Measurements from ENCODE around the gene BTBD9.

BTBD9 gene

GRCh38 chr6:38281126-38281525, 358.6 kb downstream of the BTBD9 start:
- Mint-ChIP-seq H3K4me3 (no peak overlapping the region), H3K9me3 (no peaks in the 10 kb centered on the region), H3K4me1 (ENCODE audit: low read depth in 2 of 2) (peaks cover 1 to 12% of the 10 kb centered on the region in 2 donors), H3K27me3 (no peaks in the 10 kb centered on the region), H3K27ac (no peak overlapping the region), H3K36me3 (ENCODE audit: insufficient read depth) (peaks cover 10% of the 10 kb centered on the region)
- DNase-seq (no peak), ATAC-seq (replicated peaks) (no peak)

- peaks cover 10% of the 10 kb centered on the region for H3K36me3 Mint-ChIP-seq (ENCODE audit: insufficient read depth)
- no peak for DNase-seq
- peaks cover 1 to 9% of the 10 kb centered on the region in 2 donors for H3K4me1 Mint-ChIP-seq (ENCODE audit: low read depth in 2 of 2)
- H3K27me3 Mint-ChIP-seq = no peaks in the 10 kb centered on the region
- ATAC-seq (replicated peaks) = no peak
- no peak overlapping the region for H3K4me3 Mint-ChIP-seq
- H3K9me3 Mint-ChIP-seq = no peaks in the 10 kb centered on the region
- H3K27ac Mint-ChIP-seq = no peak overlapping the region
Measured at GRCh38 chr6:38279963-38280588, 359.7 kb downstream of the BTBD9 start.

GRCh38 chr6:38279423-38279822, 360.3 kb downstream of the BTBD9 start:
- Mint-ChIP-seq H3K4me1 (ENCODE audit: low read depth in 2 of 2) (peaks cover 1 to 7% of the 10 kb centered on the region in 2 donors), H3K9me3 (no peaks in the 10 kb centered on the region), H3K4me3 (no peak overlapping the region), H3K27ac (no peak overlapping the region), H3K27me3 (no peaks in the 10 kb centered on the region), H3K36me3 (ENCODE audit: insufficient read depth) (peaks cover 10% of the 10 kb centered on the region)
- ATAC-seq (replicated peaks) = no peak
- no peak for DNase-seq

- Mint-ChIP-seq H3K27me3 (no peaks in the 10 kb centered on the region), H3K9me3 (no peaks in the 10 kb centered on the region), H3K4me1 (ENCODE audit: low read depth in 2 of 2) (peaks cover 7 to 16% of the 10 kb centered on the region in 2 donors), H3K4me3 (no peak overlapping the region), H3K27ac (peak overlapping the region in 1 of 2 donors; percentile 28), H3K36me3 (ENCODE audit: insufficient read depth) (peaks cover 10% of the 10 kb centered on the region)
- ATAC-seq (replicated peaks) = no peak
- no peak for DNase-seq
Measured at GRCh38 chr6:38273325-38273724, 366.4 kb downstream of the BTBD9 start.

- no peak overlapping the region for H3K4me3 Mint-ChIP-seq
- peaks cover 5% of the 10 kb centered on the region for H3K36me3 Mint-ChIP-seq (ENCODE audit: insufficient read depth)
- no peak overlapping the region for H3K27ac Mint-ChIP-seq
- ATAC-seq (replicated peaks) (no peak), DNase-seq (no peak)
- H3K9me3 Mint-ChIP-seq = no peaks in the 10 kb centered on the region
- peaks cover 7 to 16% of the 10 kb centered on the region in 2 donors for H3K4me1 Mint-ChIP-seq (ENCODE audit: low read depth in 2 of 2)
- H3K27me3 Mint-ChIP-seq = no peaks in the 10 kb centered on the region
Measured at GRCh38 chr6:38272222-38272621, 367.5 kb downstream of the BTBD9 start.

GRCh38 chr6:38271081-38271480, 368.6 kb downstream of the BTBD9 start:
- H3K27ac Mint-ChIP-seq = peak overlapping the region in 1 of 2 donors; percentile 19
- H3K4me3 Mint-ChIP-seq = no peak overlapping the region
- ATAC-seq (replicated peaks) = no peak
- no peak for DNase-seq
- H3K9me3 Mint-ChIP-seq = no peaks in the 10 kb centered on the region
- no peaks in the 10 kb centered on the region for H3K36me3 Mint-ChIP-seq (ENCODE audit: insufficient read depth)
- H3K27me3 Mint-ChIP-seq = no peaks in the 10 kb centered on the region
- peaks cover 7 to 16% of the 10 kb centered on the region in 2 donors for H3K4me1 Mint-ChIP-seq (ENCODE audit: low read depth in 2 of 2)

- Mint-ChIP-seq H3K4me1 (ENCODE audit: low read depth in 2 of 2) (peaks cover 7 to 16% of the 10 kb centered on the region in 2 donors), H3K36me3 (ENCODE audit: insufficient read depth) (no peaks in the 10 kb centered on the region), H3K27me3 (no peaks in the 10 kb centered on the region), H3K4me3 (no peak overlapping the region), H3K9me3 (no peaks in the 10 kb centered on the region), H3K27ac (peak overlapping the region; percentile 44 to 74)
- ATAC-seq (replicated peaks) = no peak
- no peak for DNase-seq
Measured at GRCh38 chr6:38270367-38270766, 369.4 kb downstream of the BTBD9 start.

- no peak for ATAC-seq (replicated peaks)
- H3K4me3 Mint-ChIP-seq = no peak overlapping the region
- no peaks in the 10 kb centered on the region for H3K36me3 Mint-ChIP-seq (ENCODE audit: insufficient read depth)
- no peak for DNase-seq
- peaks cover 7 to 16% of the 10 kb centered on the region in 2 donors for H3K4me1 Mint-ChIP-seq (ENCODE audit: low read depth in 2 of 2)
- no peaks in the 10 kb centered on the region for H3K9me3 Mint-ChIP-seq
- H3K27ac Mint-ChIP-seq = peak overlapping the region; percentile 44 to 74
- H3K27me3 Mint-ChIP-seq = no peaks in the 10 kb centered on the region
Measured at GRCh38 chr6:38269461-38270172, 370.1 kb downstream of the BTBD9 start.

- Mint-ChIP-seq H3K4me1 (ENCODE audit: low read depth in 2 of 2) (peaks cover 5 to 17% of the 10 kb centered on the region in 2 donors), H3K27ac (no peak overlapping the region), H3K4me3 (no peak overlapping the region), H3K27me3 (no peaks in the 10 kb centered on the region), H3K36me3 (ENCODE audit: insufficient read depth) (no peaks in the 10 kb centered on the region), H3K9me3 (no peaks in the 10 kb centered on the region)
- no peak for ATAC-seq (replicated peaks)
- DNase-seq = no peak
Measured at GRCh38 chr6:38268342-38268741, 371.4 kb downstream of the BTBD9 start.

- Mint-ChIP-seq H3K27ac (no peak overlapping the region), H3K27me3 (no peaks in the 10 kb centered on the region), H3K9me3 (no peaks in the 10 kb centered on the region), H3K4me1 (ENCODE audit: low read depth in 2 of 2) (peaks cover 1 to 24% of the 10 kb centered on the region in 2 donors), H3K4me3 (no peak overlapping the region), H3K36me3 (ENCODE audit: insufficient read depth) (no peaks in the 10 kb centered on the region)
- DNase-seq = no peak
- no peak for ATAC-seq (replicated peaks)
Measured at GRCh38 chr6:38266921-38267354, 372.8 kb downstream of the BTBD9 start.

GRCh38 chr6:38264605-38265004, 375.1 kb downstream of the BTBD9 start:
- Mint-ChIP-seq H3K4me1 (ENCODE audit: low read depth in 2 of 2) (peaks cover 1 to 23% of the 10 kb centered on the region in 2 donors), H3K9me3 (no peaks in the 10 kb centered on the region), H3K27me3 (no peaks in the 10 kb centered on the region), H3K4me3 (no peak overlapping the region), H3K36me3 (ENCODE audit: insufficient read depth) (peaks cover under 1% of the 10 kb centered on the region), H3K27ac (no peak overlapping the region)
- ATAC-seq (replicated peaks) (no peak), DNase-seq (no peak)

GRCh38 chr6:38262609-38263008, 377.1 kb downstream of the BTBD9 start:
- H3K4me1 Mint-ChIP-seq (ENCODE audit: low read depth in 2 of 2) = peaks cover 1 to 20% of the 10 kb centered on the region in 2 donors
- peaks cover 9% of the 10 kb centered on the region for H3K36me3 Mint-ChIP-seq (ENCODE audit: insufficient read depth)
- no peak for ATAC-seq (replicated peaks)
- DNase-seq = no peak
- no peaks in the 10 kb centered on the region for H3K9me3 Mint-ChIP-seq
- H3K27me3 Mint-ChIP-seq = no peaks in the 10 kb centered on the region
- no peak overlapping the region for H3K4me3 Mint-ChIP-seq
- no peak overlapping the region for H3K27ac Mint-ChIP-seq

GRCh38 chr6:38262026-38262425, 377.7 kb downstream of the BTBD9 start:
- H3K27me3 Mint-ChIP-seq = no peaks in the 10 kb centered on the region
- H3K4me3 Mint-ChIP-seq = no peak overlapping the region
- ATAC-seq (replicated peaks) (no peak), DNase-seq (no peak)
- H3K9me3 Mint-ChIP-seq = no peaks in the 10 kb centered on the region
- H3K36me3 Mint-ChIP-seq (ENCODE audit: insufficient read depth) = peaks cover 9% of the 10 kb centered on the region
- peaks cover 1 to 20% of the 10 kb centered on the region in 2 donors for H3K4me1 Mint-ChIP-seq (ENCODE audit: low read depth in 2 of 2)
- peak overlapping the region in 1 of 2 donors; percentile 60 for H3K27ac Mint-ChIP-seq

- DNase-seq (no peak), ATAC-seq (replicated peaks) (no peak)
- Mint-ChIP-seq H3K4me3 (no peak overlapping the region), H3K4me1 (ENCODE audit: low read depth in 2 of 2) (peaks cover 1 to 20% of the 10 kb centered on the region in 2 donors), H3K36me3 (ENCODE audit: insufficient read depth) (peaks cover 9% of the 10 kb centered on the region), H3K27me3 (no peaks in the 10 kb centered on the region), H3K27ac (peak overlapping the region in 1 of 2 donors; percentile 60), H3K9me3 (no peaks in the 10 kb centered on the region)
Measured at GRCh38 chr6:38261626-38262025, 378.1 kb downstream of the BTBD9 start.
